GM10266 (cell line): ENCODE data around the gene CCL11.

ENCODE experiments used
- DNase-seq: peaks from one replicate; pipeline ENCODE4 v3.0.0; 2012; ENCODE audit errors: extremely low spot score
- TF ChIP-seq, protein P1 (sequence below): IDR thresholded peaks from 2 replicates; pipeline ENCODE4 v1.5.1; 2012; ENCODE audit warnings: mild to moderate bottlenecking, low read depth; ENCODE audit not compliant: control insufficient read depth, insufficient read depth; ENCODE audit errors: missing control alignments

The CCL11 gene

DNA sequence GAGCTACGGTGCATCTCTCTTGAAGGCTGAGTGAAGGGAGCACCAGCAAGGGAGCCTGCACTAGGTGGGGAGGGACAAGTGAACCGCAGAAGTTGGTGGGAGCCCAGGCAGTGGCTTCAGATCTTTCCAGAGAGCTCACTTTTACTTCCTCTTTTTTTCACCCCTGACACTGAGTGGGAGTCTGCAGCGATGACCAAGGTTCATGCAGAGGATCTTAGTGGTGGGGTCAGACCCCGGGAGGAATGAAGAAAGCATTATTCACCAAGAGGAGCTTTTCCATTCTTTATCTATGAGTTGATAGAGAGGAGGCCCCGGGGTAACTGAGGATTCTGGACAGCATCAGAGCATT, 33.5 kb upstream of the CCL11 start:
- DNase-seq, result peak; percentile 47
- TF ChIP-seq, protein P1, sequence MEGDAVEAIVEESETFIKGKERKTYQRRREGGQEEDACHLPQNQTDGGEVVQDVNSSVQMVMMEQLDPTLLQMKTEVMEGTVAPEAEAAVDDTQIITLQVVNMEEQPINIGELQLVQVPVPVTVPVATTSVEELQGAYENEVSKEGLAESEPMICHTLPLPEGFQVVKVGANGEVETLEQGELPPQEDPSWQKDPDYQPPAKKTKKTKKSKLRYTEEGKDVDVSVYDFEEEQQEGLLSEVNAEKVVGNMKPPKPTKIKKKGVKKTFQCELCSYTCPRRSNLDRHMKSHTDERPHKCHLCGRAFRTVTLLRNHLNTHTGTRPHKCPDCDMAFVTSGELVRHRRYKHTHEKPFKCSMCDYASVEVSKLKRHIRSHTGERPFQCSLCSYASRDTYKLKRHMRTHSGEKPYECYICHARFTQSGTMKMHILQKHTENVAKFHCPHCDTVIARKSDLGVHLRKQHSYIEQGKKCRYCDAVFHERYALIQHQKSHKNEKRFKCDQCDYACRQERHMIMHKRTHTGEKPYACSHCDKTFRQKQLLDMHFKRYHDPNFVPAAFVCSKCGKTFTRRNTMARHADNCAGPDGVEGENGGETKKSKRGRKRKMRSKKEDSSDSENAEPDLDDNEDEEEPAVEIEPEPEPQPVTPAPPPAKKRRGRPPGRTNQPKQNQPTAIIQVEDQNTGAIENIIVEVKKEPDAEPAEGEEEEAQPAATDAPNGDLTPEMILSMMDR, result no peak

DNA sequence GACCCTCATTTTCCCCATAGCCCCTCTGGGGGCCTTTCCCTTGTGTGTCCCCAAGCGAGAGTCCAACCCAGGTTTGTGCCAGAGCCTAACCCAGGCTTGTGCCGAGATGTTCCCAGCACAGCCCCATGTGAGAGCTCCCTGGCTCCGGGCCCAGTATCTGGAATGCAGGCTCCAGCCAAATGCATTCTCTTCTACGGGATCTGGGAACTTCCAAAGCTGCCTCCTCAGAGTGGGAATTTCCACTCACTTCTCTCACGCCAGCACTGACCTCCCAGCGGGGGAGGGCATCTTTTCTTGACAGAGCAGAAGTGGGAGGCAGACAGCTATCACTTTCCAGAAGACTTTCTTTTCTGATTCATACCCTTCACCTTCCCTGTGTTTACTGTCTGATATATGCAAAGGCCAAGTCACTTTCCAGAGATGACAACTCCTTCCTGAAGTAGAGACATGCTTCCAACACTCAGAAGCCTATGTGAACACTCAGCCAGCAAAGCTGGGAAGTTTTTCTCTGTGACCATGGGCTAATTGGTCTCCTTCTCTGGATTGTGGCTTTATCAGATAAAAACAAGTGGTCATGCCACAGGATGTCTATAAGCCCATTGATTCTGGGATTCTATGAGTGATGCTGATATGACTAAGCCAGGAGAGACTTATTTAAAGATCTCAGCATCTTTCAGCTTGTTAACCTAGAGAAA, 33.0 kb upstream of the CCL11 start:
- TF ChIP-seq, protein P1, result no peak
- no peak for DNase-seq

DNA sequence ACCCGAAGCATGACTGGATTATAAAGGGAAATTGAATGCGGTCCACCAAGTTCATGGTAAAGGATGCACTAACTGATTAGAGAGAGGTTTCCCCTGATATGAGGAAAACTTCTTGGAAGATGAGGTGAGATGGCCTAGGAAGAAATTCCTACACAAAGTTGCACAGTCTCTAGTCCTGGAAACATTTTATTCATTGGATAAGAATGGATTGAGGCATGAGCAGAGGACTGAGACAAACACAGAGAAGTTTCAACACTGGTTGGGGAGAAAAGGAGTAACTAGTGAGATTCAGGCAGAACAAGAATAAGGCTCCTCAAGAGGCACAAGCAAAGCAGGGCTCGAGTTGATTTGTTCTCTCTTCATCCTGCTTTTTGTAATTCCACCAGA, 32.4 kb upstream of the CCL11 start:
- TF ChIP-seq, protein P1, result no peak
- no peak for DNase-seq

DNA sequence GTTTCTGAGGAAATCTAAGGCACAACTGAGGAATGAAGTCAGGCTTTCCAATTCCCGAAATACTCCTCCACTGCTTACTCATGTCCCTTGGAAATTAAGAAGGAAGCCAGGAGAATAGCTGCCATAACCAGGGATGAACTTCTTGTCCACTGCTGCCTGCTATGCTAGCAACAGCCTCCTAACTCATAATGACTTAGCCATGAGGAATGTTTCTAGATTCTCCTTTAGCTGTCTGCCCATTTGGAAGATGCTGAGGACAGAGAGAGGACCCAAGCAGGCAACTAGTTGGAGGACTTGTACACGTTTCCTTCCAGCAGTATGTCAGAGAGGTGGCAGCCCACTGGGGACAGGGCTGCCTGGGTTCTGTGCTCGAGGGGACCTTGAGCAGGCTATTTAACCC, 31.4 kb upstream of the CCL11 start:
- TF ChIP-seq, protein P1, result no peak
- no peak for DNase-seq

DNA sequence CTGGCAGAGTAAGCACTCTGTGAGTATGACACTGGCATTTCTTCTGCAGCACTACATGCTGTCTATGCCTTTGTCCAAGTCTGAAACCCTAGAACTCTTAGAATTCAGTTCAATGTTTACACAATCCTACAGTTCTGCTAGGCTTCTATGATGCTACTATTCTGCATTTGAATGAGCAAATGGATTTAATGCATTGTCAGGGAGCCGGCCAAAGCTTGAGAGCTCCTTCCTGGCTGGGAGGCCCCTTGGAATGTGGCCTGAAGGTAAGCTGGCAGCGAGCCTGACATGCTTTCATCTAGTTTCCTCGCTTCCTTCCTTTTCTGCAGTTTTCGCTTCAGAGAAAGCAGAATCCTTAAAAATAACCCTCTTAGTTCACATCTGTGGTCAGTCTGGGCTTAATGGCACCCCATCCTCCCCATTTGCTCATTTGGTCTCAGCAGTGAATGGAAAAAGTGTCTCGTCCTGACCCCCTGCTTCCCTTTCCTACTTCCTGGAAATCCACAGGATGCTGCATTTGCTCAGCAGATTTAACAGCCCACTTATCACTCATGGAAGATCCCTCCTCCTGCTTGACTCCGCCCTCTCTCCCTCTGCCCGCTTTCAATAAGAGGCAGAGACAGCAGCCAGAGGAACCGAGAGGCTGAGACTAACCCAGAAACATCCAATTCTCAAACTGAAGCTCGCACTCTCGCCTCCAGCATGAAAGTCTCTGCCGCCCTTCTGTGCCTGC, 30.7 kb upstream of the CCL11 start, which contains the start of gene CCL2:
Gene CCL2 (plus strand): TSS at position 635 of the 730 bp plus-strand sequence. CDS start 65 bp downstream, at position 700.
- no peak for DNase-seq
- TF ChIP-seq, protein P1, result no peak

DNA sequence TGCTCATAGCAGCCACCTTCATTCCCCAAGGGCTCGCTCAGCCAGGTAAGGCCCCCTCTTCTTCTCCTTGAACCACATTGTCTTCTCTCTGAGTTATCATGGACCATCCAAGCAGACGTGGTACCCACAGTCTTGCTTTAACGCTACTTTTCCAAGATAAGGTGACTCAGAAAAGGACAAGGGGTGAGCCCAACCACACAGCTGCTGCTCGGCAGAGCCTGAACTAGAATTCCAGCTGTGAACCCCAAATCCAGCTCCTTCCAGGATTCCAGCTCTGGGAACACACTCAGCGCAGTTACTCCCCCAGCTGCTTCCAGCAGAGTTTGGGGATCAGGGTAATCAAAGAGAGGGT, 30.2 kb upstream of the CCL11 start:
- TF ChIP-seq, protein P1, result no peak
- DNase-seq, result no peak

DNA sequence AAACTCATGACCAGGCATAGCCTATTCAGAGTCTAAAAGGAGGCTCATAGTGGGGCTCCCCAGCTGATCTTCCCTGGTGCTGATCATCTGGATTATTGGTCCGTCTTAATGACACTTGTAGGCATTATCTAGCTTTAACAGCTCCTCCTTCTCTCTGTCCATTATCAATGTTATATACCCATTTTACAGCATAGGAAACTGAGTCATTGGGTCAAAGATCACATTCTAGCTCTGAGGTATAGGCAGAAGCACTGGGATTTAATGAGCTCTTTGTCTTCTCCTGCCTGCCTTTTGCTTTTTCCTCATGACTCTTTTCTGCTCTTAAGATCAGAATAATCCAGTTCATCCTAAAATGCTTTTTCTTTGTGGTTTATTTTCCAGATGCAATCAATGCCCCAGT, 29.7 kb upstream of the CCL11 start:
- TF ChIP-seq, protein P1, result no peak
- no peak for DNase-seq
